Endodermal cell (in vitro differentiated cells): ENCODE data around the gene CUL9. TPM values are rescaled to one million over a fixed set of nuclear protein-coding genes. Genes with fewer than 3 reads are reported as not detected.

Experiments
- DNase-seq: peaks from one replicate; pipeline ENCODE4 v3.0.0-alpha.2; 2017
- H3K27ac ChIP-seq: 2 replicates; pipeline ENCODE4 v1.5.1; 2013; ENCODE audit warnings: mild to moderate bottlenecking, low read depth, low read length, moderate library complexity
- H3K27me3 ChIP-seq: 2 replicates; pipeline ENCODE4 v1.6.1; 2013; ENCODE audit warnings: mild to moderate bottlenecking, low read length, moderate library complexity; ENCODE audit not compliant: insufficient read depth, control insufficient read depth, poor library complexity, severe bottlenecking
- H3K36me3 ChIP-seq: 2 replicates; pipeline ENCODE4 v1.7.0; 2013; ENCODE audit warnings: mild to moderate bottlenecking, low read length, moderate library complexity; ENCODE audit not compliant: control insufficient read depth, insufficient read depth
- H3K4me1 ChIP-seq: one replicate; pipeline ENCODE4 v1.7.0; 2013; ENCODE audit warnings: low read length; ENCODE audit not compliant: control insufficient read depth, insufficient read depth
- H3K4me3 ChIP-seq: 2 replicates; pipeline ENCODE4 v1.5.1; 2013; ENCODE audit warnings: mild to moderate bottlenecking, low read length, moderate library complexity
- H3K9ac ChIP-seq: 2 replicates; pipeline ENCODE4 v1.6.1; 2013; ENCODE audit warnings: mild to moderate bottlenecking, low read length, moderate library complexity; ENCODE audit not compliant: poor library complexity, severe bottlenecking; ENCODE audit errors: extremely low read depth
- H3K9me3 ChIP-seq: 2 replicates; pipeline ENCODE4 v1.6.1; 2013; ENCODE audit warnings: mild to moderate bottlenecking, low read length, moderate library complexity; ENCODE audit not compliant: control insufficient read depth
- H3K27ac Mint-ChIP-seq: 2 replicates; pipeline ENCODE4 v1.8.0; 2020; ENCODE audit warnings: mixed read lengths
- H3K27me3 Mint-ChIP-seq: 2 replicates; pipeline ENCODE4 v1.8.0; 2021; ENCODE audit warnings: mild to moderate bottlenecking, mixed read lengths; ENCODE audit not compliant: insufficient read depth
- H3K36me3 Mint-ChIP-seq: 2 replicates; pipeline ENCODE4 v1.8.0; 2020; ENCODE audit warnings: low read depth, mixed read lengths
- H3K4me1 Mint-ChIP-seq: 2 replicates; pipeline ENCODE4 v1.8.0; 2020; ENCODE audit warnings: mixed read lengths
- H3K4me3 Mint-ChIP-seq: 2 replicates; pipeline ENCODE4 v1.8.0; 2020; ENCODE audit warnings: mild to moderate bottlenecking, moderate library complexity, mixed read lengths
- H3K9me3 Mint-ChIP-seq: 2 replicates; pipeline ENCODE4 v1.8.0; 2020; ENCODE audit warnings: mild to moderate bottlenecking, mixed read lengths
- CTCF ChIP-seq: fragments of 200-600 bp; sonication (generic); conservative IDR thresholded peaks from 2 replicates; pipeline ENCODE4 v1.5.0; 2021; ENCODE audit warnings: antibody characterized with exemption, mild to moderate bottlenecking
- WGBS, 2 experiments: methylation state at CpG; one replicate each; pipeline versions ENCODE4 v1.1.5 to v1.1.7; 2013; ENCODE audit warnings: missing lambda C conversion rate in 2 of 2, mixed read lengths in 1 of 2; ENCODE audit not compliant: insufficient coverage in 1 of 2, insufficient read length in 1 of 2; 5-methylcytosine and 5-hydroxymethylcytosine counted together
- total RNA-seq, 2 donors: library from RNA; stranded (reverse); fragmentation: NEBNext Ultra II Directional in 1 of 2; extraction: Animal tissue kit (Norgen Biotek cat#: 25700) in 1 of 2; gene quantifications; 2 replicates in 1 of 2; 3 replicates in 1 of 2; pipeline ENCODE4 v1.2.1, GENCODE V29; 2021

CUL9 gene
- total RNA-seq, 2 donors from 2014 or later, result 30.3 to 34.1 TPM

GRCh38 chr6:43200541-43200940 is 18.5 kb downstream of the CUL9 start:
- Histone ChIP-seq H3K36me3 (no peaks in the 10 kb centered on the region), H3K4me3 (no peak overlapping the region), H3K9me3 (no peaks in the 10 kb centered on the region), H3K27ac (no peak overlapping the region), H3K4me1 (no peaks in the 10 kb centered on the region), H3K27me3 (no peaks in the 10 kb centered on the region), H3K9ac (no peak overlapping the region)
- no peak for TF ChIP-seq CTCF
- peaks cover 14% of the 10 kb centered on the region for H3K36me3 Mint-ChIP-seq
- H3K4me1 Mint-ChIP-seq, result no peaks in the 10 kb centered on the region
- no peaks in the 10 kb centered on the region for H3K27me3 Mint-ChIP-seq
- 80 to 96% methylated on average over 2 to 6 of the region's 6 CpGs for WGBS, 2 experiments
- DNase-seq, result no peak
- no peak overlapping the region for H3K4me3 Mint-ChIP-seq
- no peak overlapping the region for H3K27ac Mint-ChIP-seq
- H3K9me3 Mint-ChIP-seq, result no peaks in the 10 kb centered on the region

GRCh38 chr6:43202451-43202850 is 20.5 kb downstream of the CUL9 start:
- no peaks in the 10 kb centered on the region for H3K27me3 Mint-ChIP-seq
- H3K27ac Mint-ChIP-seq, result no peak overlapping the region
- 87 to 96% methylated on average over 5 of the region's 5 CpGs for WGBS, 2 experiments
- no peaks in the 10 kb centered on the region for H3K36me3 ChIP-seq
- no peak for TF ChIP-seq CTCF
- no peak overlapping the region for H3K27ac ChIP-seq
- DNase-seq, result no peak
- no peaks in the 10 kb centered on the region for H3K4me1 ChIP-seq
- H3K27me3 ChIP-seq, result no peaks in the 10 kb centered on the region
- H3K4me3 Mint-ChIP-seq, result no peak overlapping the region
- no peaks in the 10 kb centered on the region for H3K9me3 ChIP-seq
- H3K9me3 Mint-ChIP-seq, result no peaks in the 10 kb centered on the region
- no peaks in the 10 kb centered on the region for H3K4me1 Mint-ChIP-seq
- H3K9ac ChIP-seq, result no peak overlapping the region
- H3K36me3 Mint-ChIP-seq, result peaks cover 14% of the 10 kb centered on the region
- H3K4me3 ChIP-seq, result no peak overlapping the region

- no peak overlapping the region for H3K27ac ChIP-seq
- H3K36me3 ChIP-seq, result no peaks in the 10 kb centered on the region
- H3K4me3 ChIP-seq, result no peak overlapping the region
- no peaks in the 10 kb centered on the region for H3K4me1 Mint-ChIP-seq
- DNase-seq, result no peak
- H3K27me3 ChIP-seq, result no peaks in the 10 kb centered on the region
- no peak for TF ChIP-seq CTCF
- H3K4me3 Mint-ChIP-seq, result no peak overlapping the region
- WGBS, 2 experiments, result 85 to 92% methylated on average over 14 to 17 of the region's 17 CpGs
- H3K9me3 Mint-ChIP-seq, result no peaks in the 10 kb centered on the region
- H3K9ac ChIP-seq, result no peak overlapping the region
- H3K36me3 Mint-ChIP-seq, result peaks cover 12% of the 10 kb centered on the region
- no peaks in the 10 kb centered on the region for H3K9me3 ChIP-seq
- H3K27me3 Mint-ChIP-seq, result no peaks in the 10 kb centered on the region
- H3K27ac Mint-ChIP-seq, result no peak overlapping the region
- H3K4me1 ChIP-seq, result no peaks in the 10 kb centered on the region
Measured at GRCh38 chr6:43203029-43203717, 21.2 kb downstream of the CUL9 start.
